H1 (cell line): ENCODE results near the gene ING5. TPM values are rescaled to one million over a fixed set of nuclear protein-coding genes. Genes with fewer than 3 reads are reported as not detected.

Experiments used
- CTCF ChIA-PET: fragments of 300-600 bp; sonication (Branson Sonifier 250); formaldehyde crosslinking; loops from one replicate; lab custom pipeline; 2021; ENCODE audit not compliant: partially characterized antibody; lab: Charles Lee
- POLR2A ChIA-PET: fragments of 300-600 bp; sonication (Branson Sonifier 250); formaldehyde crosslinking; loops from one replicate; lab custom pipeline; 2021; ENCODE audit warnings: inconsistent platforms; ENCODE audit not compliant: partially characterized antibody; lab: Charles Lee
- DNase-seq, 2 experiments: peaks; one replicate each; pipeline versions ENCODE4 v3.0.0 to v3.0.0-alpha.2; 2010 to 2022; ENCODE audit warnings: low spot score in 2 of 2, low read depth in 1 of 2, mixed read lengths in 1 of 2
- FAIRE-seq: peaks from 2 replicates; lab custom pipeline; 2011; peaks lifted over from hg19 to GRCh38; lab: Jason Lieb, UNC
- H2AFZ ChIP-seq: 2 replicates; pipeline ENCODE4 v1.8.1; 2012; ENCODE audit warnings: low read length, inconsistent platforms
- H2AK5ac ChIP-seq: 2 replicates; pipeline ENCODE4 v1.6.1; 2013; ENCODE audit warnings: low read depth, low read length
- H2BK120ac ChIP-seq: replicated peaks from 2 replicates; pipeline ENCODE3; 2013; ENCODE audit warnings: low read depth, low read length, inconsistent platforms
- H2BK12ac ChIP-seq: 2 replicates; pipeline ENCODE4 v1.6.1; 2013; ENCODE audit warnings: low read depth, low read length
- H2BK15ac ChIP-seq: 2 replicates; pipeline ENCODE4 v1.6.1; 2013; ENCODE audit warnings: low read length
- H2BK20ac ChIP-seq: 2 replicates; pipeline ENCODE4 v1.6.1; 2013; ENCODE audit warnings: low read length
- H2BK5ac ChIP-seq: 2 replicates; pipeline ENCODE4 v1.6.1; 2013; ENCODE audit warnings: low read depth, low read length
- H3K14ac ChIP-seq: 2 replicates; pipeline ENCODE4 v1.6.1; 2013; ENCODE audit warnings: inconsistent platforms; ENCODE audit not compliant: insufficient read length
- H3K18ac ChIP-seq: 2 replicates; pipeline ENCODE4 v1.6.1; 2013; ENCODE audit warnings: low read length; ENCODE audit errors: extremely low read depth
- H3K23ac ChIP-seq: 2 replicates; pipeline ENCODE4 v1.6.1; 2013; ENCODE audit warnings: inconsistent platforms; ENCODE audit not compliant: insufficient read length
- H3K23me2 ChIP-seq: 2 replicates; pipeline ENCODE4 v1.6.1; 2013; ENCODE audit warnings: low read depth, low read length
- H3K27ac ChIP-seq: 2 replicates; pipeline ENCODE4 v1.6.1; 2011; ENCODE audit warnings: low read depth, low read length, inconsistent platforms
- H3K27me3 ChIP-seq, 4 experiments: replicated peaks in 1 of 4; 1 replicate in 1 of 4; 2 replicates in 3 of 4; pipeline versions ENCODE4 v1.6.1 to v1.8.1; 2011 to 2013; ENCODE audit warnings: low read length in 3 of 4, mild to moderate bottlenecking in 3 of 4, inconsistent platforms in 2 of 4, mixed read lengths in 2 of 4, moderate library complexity in 1 of 4; ENCODE audit not compliant: control insufficient read depth in 3 of 4, insufficient read depth in 3 of 4; ENCODE audit errors: extremely low read depth in 1 of 4
- H3K36me3 ChIP-seq, 4 experiments: 2 replicates each; pipeline versions ENCODE4 v1.6.1 to v1.8.1; 2011 to 2013; ENCODE audit warnings: mild to moderate bottlenecking in 4 of 4, low read length in 3 of 4, moderate library complexity in 2 of 4, control low read depth in 1 of 4, inconsistent platforms in 1 of 4; ENCODE audit not compliant: insufficient read depth in 4 of 4, control insufficient read depth in 2 of 4
- H3K4ac ChIP-seq: replicated peaks from 2 replicates; pipeline ENCODE3; 2013; ENCODE audit warnings: low read length, low read depth, mixed read lengths, inconsistent platforms; ENCODE audit not compliant: insufficient read length
- H3K4me1 ChIP-seq, 4 experiments: replicated peaks in 1 of 4; 1 replicate in 1 of 4; 2 replicates in 3 of 4; pipeline versions ENCODE4 v1.6.1 to v1.8.1; 2011 to 2013; ENCODE audit warnings: low read length in 3 of 4, inconsistent platforms in 2 of 4, mixed read lengths in 1 of 4; ENCODE audit not compliant: insufficient read depth in 4 of 4, control insufficient read depth in 3 of 4
- H3K4me2 ChIP-seq, 2 experiments: 2 replicates each; pipeline versions ENCODE4 v1.6.1 to v1.8.1; 2011 to 2013; ENCODE audit warnings: low read depth in 2 of 2, low read length in 2 of 2, control low read depth in 1 of 2, inconsistent platforms in 1 of 2, mild to moderate bottlenecking in 1 of 2; ENCODE audit not compliant: insufficient read depth in 1 of 2
- H3K4me3 ChIP-seq, 4 experiments: fragments of 200-600, 300-600 bp in 1 of 4; sonication (generic), shearing (Covaris generic), sonication (Bioruptor Twin) in 1 of 4; 2 replicates each; pipeline versions ENCODE4 v1.5.1 to v1.8.1; 2011 to 2016; ENCODE audit warnings: low read length in 4 of 4, low read depth in 3 of 4, control low read depth in 2 of 4, inconsistent platforms in 2 of 4, mild to moderate bottlenecking in 2 of 4, mixed read lengths in 1 of 4, moderate library complexity in 1 of 4; ENCODE audit not compliant: insufficient read depth in 2 of 4; ENCODE audit errors: extremely low read depth in 1 of 4
- H3K56ac ChIP-seq: replicated peaks from 2 replicates; pipeline ENCODE3; 2013; ENCODE audit warnings: low read depth, mild to moderate bottlenecking, mixed read lengths, low read length, inconsistent platforms; ENCODE audit not compliant: insufficient read length
- H3K79me1 ChIP-seq: 2 replicates; pipeline ENCODE4 v1.6.1; 2013; ENCODE audit warnings: low read depth, low read length, control low read depth
- H3K79me2 ChIP-seq, 2 experiments: 2 replicates each; pipeline versions ENCODE4 v1.6.1 to v1.8.1; 2012 to 2013; ENCODE audit warnings: low read length in 2 of 2, mild to moderate bottlenecking in 2 of 2, inconsistent platforms in 1 of 2; ENCODE audit not compliant: insufficient read depth in 2 of 2, control insufficient read depth in 1 of 2
- H3K9ac ChIP-seq, 4 experiments: replicated peaks in 1 of 4; 1 replicate in 1 of 4; 2 replicates in 3 of 4; pipeline versions ENCODE4 v1.6.1 to v1.8.1; 2011 to 2013; ENCODE audit warnings: low read depth in 3 of 4, low read length in 3 of 4, control low read depth in 2 of 4, mild to moderate bottlenecking in 2 of 4, moderate library complexity in 2 of 4, inconsistent platforms in 1 of 4; ENCODE audit errors: extremely low read depth in 1 of 4
- H3K9me3 ChIP-seq, 2 experiments: 2 replicates each; pipeline versions ENCODE4 v1.6.1 to v1.8.1; 2012 to 2013; ENCODE audit warnings: mild to moderate bottlenecking in 2 of 2, moderate library complexity in 2 of 2, control low read depth in 1 of 2, inconsistent platforms in 1 of 2, low read depth in 1 of 2, low read length in 1 of 2, mixed read lengths in 1 of 2; ENCODE audit not compliant: insufficient read depth in 2 of 2
- H4K20me1 ChIP-seq, 2 experiments: replicated peaks in 1 of 2; 2 replicates each; pipeline versions ENCODE3 to v1.8.1; 2011 to 2013; ENCODE audit warnings: inconsistent platforms in 2 of 2, low read length in 2 of 2, mild to moderate bottlenecking in 1 of 2; ENCODE audit not compliant: insufficient read depth in 2 of 2, control insufficient read depth in 1 of 2
- H4K5ac ChIP-seq: 2 replicates; pipeline ENCODE4 v1.6.1; 2013; ENCODE audit warnings: low read length, low read depth, mixed read lengths, inconsistent platforms; ENCODE audit not compliant: insufficient read length
- H4K8ac ChIP-seq: 2 replicates; pipeline ENCODE4 v1.8.0; 2013; ENCODE audit warnings: mild to moderate bottlenecking, moderate library complexity, low read length, inconsistent platforms; ENCODE audit not compliant: insufficient read depth; ENCODE audit errors: extremely low read depth
- H4K91ac ChIP-seq: replicated peaks from 2 replicates; pipeline ENCODE3; 2013; ENCODE audit warnings: low read length, mixed read lengths, inconsistent platforms; ENCODE audit not compliant: insufficient read length
- CBX5 ChIP-seq: fragments of 300-800, 300-1000 bp; sonication (generic); IDR thresholded peaks from 2 replicates; pipeline ENCODE4 v1.7.1; 2016; ENCODE audit warnings: antibody characterized with exemption, low read length, low read depth
- CTBP2 ChIP-seq: IDR thresholded peaks from 2 replicates; pipeline ENCODE4 v1.7.0; 2011; ENCODE audit warnings: borderline replicate concordance, mild to moderate bottlenecking, moderate library complexity, mixed read lengths, low read length; ENCODE audit not compliant: insufficient read depth, insufficient read length
- FOSL1 ChIP-seq: IDR thresholded peaks from 2 replicates; pipeline ENCODE4 v1.6.1; 2011; ENCODE audit warnings: mild to moderate bottlenecking, low read depth, low read length, moderate library complexity; ENCODE audit not compliant: insufficient read depth
- GABPA ChIP-seq: IDR thresholded peaks from 2 replicates; pipeline ENCODE4 v1.6.1; 2011; ENCODE audit warnings: mild to moderate bottlenecking, low read length, moderate library complexity, borderline replicate concordance; ENCODE audit not compliant: insufficient read depth
- HDAC6 ChIP-seq: IDR thresholded peaks from one replicate; pipeline ENCODE4 v1.7.1; 2012; ENCODE audit warnings: low read depth, mild to moderate bottlenecking, inconsistent platforms, low read length, moderate library complexity
- KDM4A ChIP-seq: IDR thresholded peaks from one replicate; pipeline ENCODE4 v1.7.1; 2012; ENCODE audit warnings: low read depth, mild to moderate bottlenecking, moderate library complexity, low read length, inconsistent platforms; ENCODE audit not compliant: severe bottlenecking
- NRF1 ChIP-seq: IDR thresholded peaks from 2 replicates; pipeline ENCODE4 v1.6.1; 2011; ENCODE audit warnings: mild to moderate bottlenecking, low read depth, low read length, improper control_type of control experiment
- PHF8 ChIP-seq: fragments of 200-600 bp; sonication (generic); conservative IDR thresholded peaks from 2 replicates; pipeline ENCODE4 v1.7.1; 2012; ENCODE audit warnings: low read depth, mild to moderate bottlenecking, inconsistent platforms, low read length, moderate library complexity
- POLR2AphosphoS5 ChIP-seq: IDR thresholded peaks from 2 replicates; pipeline ENCODE4 v1.6.1; 2011; ENCODE audit warnings: low read depth, low read length
- WGBS, 2 experiments: shearing (Covaris generic) in 1 of 2; methylation state at CpG; one replicate each; pipeline versions ENCODE4 v1.1.6 to v1.1.7; 2013 to 2015; ENCODE audit warnings: low lambda C conversion rate in 2 of 2, mixed read lengths in 2 of 2, inconsistent platforms in 1 of 2, low coverage in 1 of 2, missing lambda C conversion rate in 1 of 2; ENCODE audit not compliant: insufficient replicate concordance in 2 of 2, insufficient coverage in 1 of 2, insufficient read length in 1 of 2; ENCODE audit errors: extremely low coverage in 1 of 2, missing lambda C conversion rate in 1 of 2; 5-methylcytosine and 5-hydroxymethylcytosine counted together
- polyA plus RNA-seq, 7 experiments: library from polyadenylated mRNA; depleted of rRNA in 3 of 7; stranded (reverse) in 5 of 7; unstranded in 2 of 7; fragments of >200 nt in 5 of 7; fragments of 200-250 nt in 2 of 7; gene quantifications; 1 replicate in 5 of 7; 2 replicates in 1 of 7; 4 replicates in 1 of 7; pipeline versions ENCODE4 v1.2.1 to v1.2.3, GENCODE V29; 2011 to 2013; ENCODE audit warnings: missing spikeins in 2 of 7, mixed read lengths in 2 of 7
- total RNA-seq: library from RNA; stranded (reverse); fragmentation: NEBNext Ultra II Directional; extraction: Animal tissue kit (Norgen Biotek cat#: 25700); gene quantifications from 2 replicates; pipeline ENCODE4 v1.2.1, GENCODE V29; 2021
- TF ChIP-seq, protein P1 (sequence below), 3 experiments: IDR thresholded peaks; 1 replicate in 2 of 3; 2 replicates in 1 of 3; pipeline versions ENCODE4 v1.5.1 to v1.6.1; 2011; ENCODE audit warnings: low read length in 3 of 3, mild to moderate bottlenecking in 3 of 3, inconsistent platforms in 2 of 3, low read depth in 1 of 3, moderate library complexity in 1 of 3; ENCODE audit not compliant: insufficient read depth in 1 of 3; ENCODE audit errors: control extremely low read depth in 1 of 3

ING5 gene
- total and polyA plus RNA-seq, 2 of the 8 experiments (the other 6 are each of a cell fraction or from before 2014, with no cell fraction given) = 41.5 to 47.4 TPM

DNA sequence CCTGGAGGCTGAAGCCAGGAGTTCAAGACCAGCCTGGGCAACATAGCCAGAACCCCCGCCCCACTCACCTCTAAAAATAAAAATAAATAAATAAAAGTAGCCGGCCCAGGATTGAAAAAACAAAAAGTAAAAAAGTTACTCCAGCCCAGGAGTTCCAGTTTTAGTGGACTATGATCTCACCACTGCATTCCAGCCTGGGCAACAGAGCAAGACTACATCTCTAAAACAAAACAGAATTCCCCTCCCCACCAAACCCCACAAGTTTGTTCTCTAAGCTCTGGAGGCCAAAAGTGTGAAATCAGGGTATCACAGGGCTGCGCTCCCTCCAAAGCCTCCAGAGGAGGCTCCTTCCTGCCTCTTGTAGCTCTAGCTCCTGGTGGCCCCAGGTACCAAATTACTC, 34.3 kb downstream of the ING5 start:
- Histone ChIP-seq H3K56ac (no peak overlapping the region), H3K27ac (no peak overlapping the region), H3K23me2 (peaks cover 12% of the 10 kb centered on the region; the same call in 1 of the 2 replicates), H4K20me1 (peaks cover 1 to 5% of the 10 kb centered on the region in 2 experiments), H2BK15ac (no peak overlapping the region), H2BK120ac (no peak overlapping the region), H3K9ac (no peak overlapping the region), H4K8ac (no peak overlapping the region), H3K79me1 (peaks cover 2% of the 10 kb centered on the region; the same call in 1 of the 2 replicates), H3K23ac (no peak overlapping the region), H3K9me3 (no peaks in the 10 kb centered on the region), H3K4me3 (no peak overlapping the region), H2AFZ (no peak overlapping the region), H3K27me3 (peaks cover 0 to 4% (median 3%) of the 10 kb centered on the region in 4 experiments; a peak in 4 of 7 replicates), H2BK5ac (no peak overlapping the region), H4K91ac (no peak overlapping the region), H3K4me2 (no peak overlapping the region; a peak in 1 of 4 replicates), H3K14ac (no peak overlapping the region), H3K36me3 (no peaks in the 10 kb centered on the region), H4K5ac (no peak overlapping the region), H2BK20ac (no peak overlapping the region), H3K18ac (no peak overlapping the region), H3K79me2 (no peaks in the 10 kb centered on the region), H3K4me1 (peaks cover 0 to 6% (median 0%) of the 10 kb centered on the region in 4 experiments; a peak in 2 of 7 replicates), H2AK5ac (no peak overlapping the region), H2BK12ac (no peak overlapping the region), H3K4ac (no peak overlapping the region)
- WGBS, 2 experiments = 92% methylated on average over 3 of the region's 3 CpGs; no CpG with 5 or more reads in 1 of the 2 experiments
- FAIRE-seq (no peak), DNase-seq (no peak)
- POLR2A ChIA-PET = interaction anchor here (1.0 to 1.5 kb wide), 2 partner anchors 10 to 77 kb away, joined by 3 to 4 read pairs; no protein-coding TSS in a partner anchor
- CTCF ChIA-PET = interaction anchor here (1.0 to 1.2 kb wide), 2 partner anchors 10 to 143 kb away, joined by 3 to 6 read pairs; no protein-coding TSS in a partner anchor
- TF ChIP-seq POLR2AphosphoS5 = no peak
- no peak for TF ChIP-seq CBX5
- TF ChIP-seq KDM4A = no peak
- no peak for TF ChIP-seq NRF1
- TF ChIP-seq GABPA = no peak
- no peak for TF ChIP-seq HDAC6
- no peak for TF ChIP-seq PHF8
- TF ChIP-seq FOSL1 = no peak
- TF ChIP-seq CTBP2 = no peak
- TF ChIP-seq, protein P1, sequence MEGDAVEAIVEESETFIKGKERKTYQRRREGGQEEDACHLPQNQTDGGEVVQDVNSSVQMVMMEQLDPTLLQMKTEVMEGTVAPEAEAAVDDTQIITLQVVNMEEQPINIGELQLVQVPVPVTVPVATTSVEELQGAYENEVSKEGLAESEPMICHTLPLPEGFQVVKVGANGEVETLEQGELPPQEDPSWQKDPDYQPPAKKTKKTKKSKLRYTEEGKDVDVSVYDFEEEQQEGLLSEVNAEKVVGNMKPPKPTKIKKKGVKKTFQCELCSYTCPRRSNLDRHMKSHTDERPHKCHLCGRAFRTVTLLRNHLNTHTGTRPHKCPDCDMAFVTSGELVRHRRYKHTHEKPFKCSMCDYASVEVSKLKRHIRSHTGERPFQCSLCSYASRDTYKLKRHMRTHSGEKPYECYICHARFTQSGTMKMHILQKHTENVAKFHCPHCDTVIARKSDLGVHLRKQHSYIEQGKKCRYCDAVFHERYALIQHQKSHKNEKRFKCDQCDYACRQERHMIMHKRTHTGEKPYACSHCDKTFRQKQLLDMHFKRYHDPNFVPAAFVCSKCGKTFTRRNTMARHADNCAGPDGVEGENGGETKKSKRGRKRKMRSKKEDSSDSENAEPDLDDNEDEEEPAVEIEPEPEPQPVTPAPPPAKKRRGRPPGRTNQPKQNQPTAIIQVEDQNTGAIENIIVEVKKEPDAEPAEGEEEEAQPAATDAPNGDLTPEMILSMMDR (IDR thresholded peaks at IDR 0.05; ENCODE audit: control extremely low read depth in 1 of 3, insufficient read depth in 1 of 3, low read depth in 1 of 3, low read length in 3 of 3) = no peak
